DOHH2 (cell line): ENCODE results near the gene PCCA.

Experiments used
- H3F3A ChIP-seq: fragments of 200-600 bp; sonication (generic), shearing (Covaris generic); 2 replicates; pipeline ENCODE4 v1.6.0; 2016; ENCODE audit warnings: antibody characterized with exemption, mild to moderate bottlenecking; ENCODE audit not compliant: control insufficient read depth, insufficient read depth
- H3K27ac ChIP-seq: fragments of 200-600 bp; sonication (generic); 2 replicates; pipeline ENCODE4 v1.5.1; 2014; ENCODE audit warnings: low read depth, mild to moderate bottlenecking, low read length, moderate library complexity
- H3K27me3 ChIP-seq: fragments of 200-600 bp; sonication (generic); 2 replicates; pipeline ENCODE4 v1.6.1; 2014; ENCODE audit warnings: mild to moderate bottlenecking, low read length, mixed read lengths; ENCODE audit not compliant: control insufficient read depth
- H3K36me3 ChIP-seq: fragments of 200-600 bp; sonication (generic); 2 replicates; pipeline ENCODE4 v1.6.1; 2014; ENCODE audit warnings: mild to moderate bottlenecking, low read length, moderate library complexity, mixed read lengths; ENCODE audit not compliant: control insufficient read depth
- H3K4me1 ChIP-seq: fragments of 200-600 bp; sonication (generic); 2 replicates; pipeline ENCODE4 v1.6.1; 2014; ENCODE audit warnings: mild to moderate bottlenecking, low read length, mixed read lengths; ENCODE audit not compliant: control insufficient read depth
- H3K4me2 ChIP-seq: fragments of 200-600 bp; sonication (generic); 2 replicates; pipeline ENCODE4 v1.6.0; 2014; ENCODE audit warnings: mild to moderate bottlenecking, low read length, moderate library complexity
- H3K4me3 ChIP-seq: fragments of 200-600 bp; sonication (generic); 2 replicates; pipeline ENCODE4 v1.5.1; 2014; ENCODE audit warnings: mild to moderate bottlenecking, low read length, mixed read lengths
- H3K79me2 ChIP-seq: fragments of 200-600 bp; sonication (generic); 2 replicates; pipeline ENCODE4 v1.6.1; 2014; ENCODE audit warnings: mild to moderate bottlenecking, low read length, mixed read lengths; ENCODE audit not compliant: control insufficient read depth
- H3K9me2 ChIP-seq: fragments of 200-600 bp; sonication (generic); replicated peaks from 2 replicates; pipeline ENCODE4 v1.6.1; 2014; ENCODE audit warnings: mild to moderate bottlenecking, low read length, mixed read lengths; ENCODE audit not compliant: control insufficient read depth
- H3K9me3 ChIP-seq: fragments of 200-600 bp; sonication (generic); 2 replicates; pipeline ENCODE4 v1.6.1; 2014; ENCODE audit warnings: antibody characterized with exemption, low read length, mixed read lengths; ENCODE audit not compliant: control insufficient read depth, insufficient read depth
- H4K20me1 ChIP-seq: fragments of 200-600 bp; sonication (generic); 2 replicates; pipeline ENCODE4 v1.6.0; 2014; ENCODE audit warnings: low read depth, mild to moderate bottlenecking, antibody characterized with exemption, low read length, moderate library complexity; ENCODE audit not compliant: control insufficient read depth, insufficient read depth
- CTCF ChIP-seq: fragments of 200-600 bp; sonication (generic); IDR thresholded peaks from one replicate; pipeline ENCODE4 v1.5.1; 2014; ENCODE audit warnings: antibody characterized with exemption, mild to moderate bottlenecking, low read depth, low read length; ENCODE audit not compliant: poor library complexity, severe bottlenecking
- EZH2phosphoT487 ChIP-seq: fragments of 200-600 bp; sonication (generic); IDR thresholded peaks from 2 replicates; pipeline ENCODE4 v1.6.1; 2017; ENCODE audit warnings: borderline replicate concordance, mild to moderate bottlenecking, antibody characterized with exemption, low read length, moderate library complexity, mixed read lengths

The PCCA gene

GRCh38 chr13:100508996-100509395 is 420.1 kb downstream of the PCCA start:
- Histone ChIP-seq H3F3A (no peaks in the 10 kb centered on the region), H3K36me3 (no peaks in the 10 kb centered on the region), H3K79me2 (no peaks in the 10 kb centered on the region), H3K4me3 (no peak overlapping the region), H3K4me2 (no peak overlapping the region), H3K4me1 (no peaks in the 10 kb centered on the region), H3K27ac (no peak overlapping the region), H3K27me3 (peaks cover 9% of the 10 kb centered on the region; the same call in 1 of the 2 replicates), H3K9me3 (no peaks in the 10 kb centered on the region), H3K9me2 (no peaks in the 10 kb centered on the region), H4K20me1 (no peaks in the 10 kb centered on the region)
- TF ChIP-seq EZH2phosphoT487 (no peak), CTCF (no peak)

GRCh38 chr13:100510208-100510957 is 421.5 kb downstream of the PCCA start:
- no peaks in the 10 kb centered on the region for H3K36me3 ChIP-seq
- H4K20me1 ChIP-seq: no peaks in the 10 kb centered on the region
- H3K4me3 ChIP-seq: no peak overlapping the region
- H3K4me2 ChIP-seq: no peak overlapping the region
- peaks cover 15% of the 10 kb centered on the region for H3K27me3 ChIP-seq
- no peaks in the 10 kb centered on the region for H3F3A ChIP-seq
- no peaks in the 10 kb centered on the region for H3K9me3 ChIP-seq
- H3K9me2 ChIP-seq: no peaks in the 10 kb centered on the region
- no peak overlapping the region for H3K27ac ChIP-seq
- H3K4me1 ChIP-seq: no peaks in the 10 kb centered on the region
- TF ChIP-seq CTCF (no peak), EZH2phosphoT487 (no peak)
- no peaks in the 10 kb centered on the region for H3K79me2 ChIP-seq

- Histone ChIP-seq H3K27me3 (peaks cover 14% of the 10 kb centered on the region), H3K36me3 (no peaks in the 10 kb centered on the region), H3K27ac (no peak overlapping the region), H3K9me3 (no peaks in the 10 kb centered on the region), H4K20me1 (no peaks in the 10 kb centered on the region), H3F3A (no peaks in the 10 kb centered on the region), H3K4me3 (no peak overlapping the region), H3K9me2 (no peaks in the 10 kb centered on the region), H3K79me2 (no peaks in the 10 kb centered on the region), H3K4me1 (no peaks in the 10 kb centered on the region), H3K4me2 (no peak overlapping the region)
- TF ChIP-seq EZH2phosphoT487: no peak
- no peak for TF ChIP-seq CTCF
Measured at GRCh38 chr13:100511466-100511865, 422.6 kb downstream of the PCCA start.
